HepG2 (cell line): ENCODE data around the gene OR13J1. TPM values are rescaled to one million over a fixed set of nuclear protein-coding genes. Genes with fewer than 3 reads are reported as not detected.
A peak's percentile ranks its signal among the peaks of the same experiment; 100 is the strongest.

Experiments used
- ATAC-seq: fragments of 200-7000 bp; cut with Tn5 transposase; 3 replicates; pipeline ENCODE4 v1.9.1; 2020; ENCODE audit warnings: mild to moderate bottlenecking, moderate library complexity
- BruUV-seq: library from RNA; stranded (reverse); fragments of 400-500 nt; replicated peaks from 2 replicates; lab custom pipeline; 2021; lab: Mats Ljungman, UMichigan
- CTCF ChIA-PET: fragments of 300-600 bp; formaldehyde crosslinking; extraction: SDS; loops from one replicate; lab custom pipeline; 2021; ENCODE audit warnings: low total read pairs, inconsistent platforms, low intra/inter-chr PET ratio; lab: Yijun Ruan, JAX
- POLR2A ChIA-PET: fragments of 350-600 bp; sonication (Branson Sonifier 250); formaldehyde crosslinking; loops from one replicate; lab custom pipeline; 2020; ENCODE audit warnings: antibody characterized with exemption, inconsistent platforms; lab: Yijun Ruan, JAX
- DNase-seq: peaks from one replicate; pipeline ENCODE4 v3.0.0-alpha.2; 2015; ENCODE audit warnings: low spot score
- FAIRE-seq: peaks from 3 replicates; lab custom pipeline; 2011; peaks lifted over from hg19 to GRCh38; lab: Jason Lieb, UNC
- H2AFZ ChIP-seq: one replicate; pipeline ENCODE4 v1.6.1; 2011; ENCODE audit warnings: low read length, inconsistent platforms
- H3K27ac ChIP-seq: fragments of 300-600 bp; 3 replicates; pipeline ENCODE4 v1.8.0; 2011; ENCODE audit warnings: mixed run types, mild to moderate bottlenecking, mixed read lengths, low read length, inconsistent platforms; ENCODE audit not compliant: insufficient read depth; ENCODE audit errors: extremely low read length
- H3K27me3 ChIP-seq, 2 experiments: fragments of 200-600 bp in 1 of 2; 2 replicates in 1 of 2; 3 replicates in 1 of 2; pipeline versions ENCODE4 v1.6.0 to v1.8.0; 2011; ENCODE audit warnings: low read length in 2 of 2, mild to moderate bottlenecking in 2 of 2, moderate library complexity in 2 of 2, inconsistent platforms in 1 of 2; ENCODE audit not compliant: insufficient read depth in 2 of 2, control insufficient read depth in 1 of 2
- H3K36me3 ChIP-seq, 2 experiments: fragments of 200-600 bp in 1 of 2; replicated peaks in 1 of 2; 2 replicates in 1 of 2; 3 replicates in 1 of 2; pipeline versions ENCODE4 v1.5.1 to v1.8.0; 2011; ENCODE audit warnings: low read length in 2 of 2, inconsistent platforms in 1 of 2; ENCODE audit not compliant: insufficient read depth in 2 of 2, control insufficient read depth in 1 of 2
- H3K4me1 ChIP-seq: 2 replicates; pipeline ENCODE4 v1.5.1; 2012; ENCODE audit warnings: low read length, inconsistent platforms; ENCODE audit not compliant: insufficient read depth
- H3K4me2 ChIP-seq: 2 replicates; pipeline ENCODE4 v1.6.0; 2011; ENCODE audit warnings: low read depth, low read length, inconsistent platforms
- H3K4me3 ChIP-seq, 3 experiments: fragments of 200-600 bp in 1 of 3; sonication (generic), shearing (Covaris generic) in 1 of 3; replicated peaks in 1 of 3; 2 replicates each; pipeline ENCODE4 v1.5.1; 2011 to 2016; ENCODE audit warnings: low read length in 3 of 3, inconsistent platforms in 2 of 3, low read depth in 2 of 3, mild to moderate bottlenecking in 2 of 3, control low read depth in 1 of 3, mixed read lengths in 1 of 3; ENCODE audit not compliant: insufficient read depth in 1 of 3
- H3K79me2 ChIP-seq: one replicate; pipeline ENCODE4 v1.6.1; 2011; ENCODE audit warnings: low read length, inconsistent platforms; ENCODE audit not compliant: insufficient read depth
- H3K9ac ChIP-seq: 2 replicates; pipeline ENCODE4 v1.6.0; 2011; ENCODE audit warnings: mild to moderate bottlenecking, low read depth, low read length, inconsistent platforms; ENCODE audit not compliant: insufficient read depth
- H3K9me3 ChIP-seq: 2 replicates; pipeline ENCODE4 v1.5.1; 2012; ENCODE audit warnings: mild to moderate bottlenecking, low read length
- H4K20me1 ChIP-seq: 2 replicates; pipeline ENCODE4 v1.6.0; 2011; ENCODE audit warnings: inconsistent platforms, mild to moderate bottlenecking, low read length, moderate library complexity; ENCODE audit not compliant: insufficient read depth
- DMAP1 ChIP-seq: IDR thresholded peaks from 2 replicates; pipeline ENCODE4 v1.6.1; 2016
- ONECUT2 ChIP-seq: sonication (generic); formaldehyde crosslinking; IDR thresholded peaks from 2 replicates; pipeline ENCODE4 v1.4.0; 2020; ENCODE audit warnings: missing genetic modification reagents
- PAX8 ChIP-seq: sonication (generic); formaldehyde crosslinking; IDR thresholded peaks from 2 replicates; pipeline ENCODE4 v1.8.0; 2022; ENCODE audit warnings: mild to moderate bottlenecking, missing genetic modification reagents, borderline replicate concordance
- PHF21A ChIP-seq: sonication (generic); formaldehyde crosslinking; IDR thresholded peaks from 2 replicates; pipeline ENCODE4 v1.5.0; 2020; ENCODE audit warnings: mild to moderate bottlenecking, missing genetic modification reagents
- PITX1 ChIP-seq: sonication (generic); formaldehyde crosslinking; IDR thresholded peaks from 2 replicates; pipeline ENCODE4 v1.5.1; 2020; ENCODE audit warnings: mild to moderate bottlenecking, missing genetic modification reagents
- RFXAP ChIP-seq: sonication (generic); formaldehyde crosslinking; IDR thresholded peaks from 2 replicates; pipeline ENCODE4 v1.4.0; 2020; ENCODE audit warnings: missing genetic modification reagents, borderline replicate concordance
- TAF15 ChIP-seq: fragments of 200-400 bp; formaldehyde crosslinking; IDR thresholded peaks from one replicate; pipeline ENCODE4 v1.6.1; 2018; ENCODE audit warnings: mild to moderate bottlenecking, low read depth, low read length; ENCODE audit not compliant: poor library complexity, severe bottlenecking
- ZFP41 ChIP-seq: sonication (generic); formaldehyde crosslinking; IDR thresholded peaks from 2 replicates; pipeline ENCODE4 v1.4.0; 2020; ENCODE audit warnings: mild to moderate bottlenecking, missing genetic modification reagents, borderline replicate concordance
- ZNF44 ChIP-seq: sonication (generic); formaldehyde crosslinking; IDR thresholded peaks from 2 replicates; pipeline ENCODE4 v1.5.1; 2020; ENCODE audit warnings: mild to moderate bottlenecking, missing genetic modification reagents
- WGBS: methylation state at CpG from one replicate; pipeline ENCODE4 v1.1.6; 2017; ENCODE audit warnings: low lambda C conversion rate; 5-methylcytosine and 5-hydroxymethylcytosine counted together
- in situ Hi-C: cut with HindIII; loops from 2 replicates; pipeline ENCODE4 v1.10.0; 2017; ENCODE audit warnings: low pct_unique_long_range_greater_than_20kb; ENCODE audit not compliant: extremely low pct_ligation_motif_present
- intact Hi-C: fragments of 100-400 bp; cut with micrococcal nuclease; formaldehyde crosslinking; loops from one replicate; pipeline ENCODE4 v1.10.0; 2022; ENCODE audit not compliant: unreplicated experiment
- polyA plus RNA-seq, 8 experiments: library from polyadenylated mRNA; depleted of rRNA in 3 of 8; stranded (reverse) in 7 of 8; unstranded in 1 of 8; fragments of >200 nt; fragmentation: Illumina TruSeq in 4 of 8; extraction: Trizol in 4 of 8; gene quantifications; 2 replicates each; pipeline versions ENCODE4 v1.2.1 to v1.2.3, GENCODE V29; 2011 to 2016; ENCODE audit warnings: low read depth in 4 of 8, missing spikeins in 1 of 8, mixed read lengths in 1 of 8; ENCODE audit not compliant: insufficient read depth in 1 of 8
- total RNA-seq, 5 experiments: library from RNA; depleted of rRNA; stranded (reverse); fragments of >200 nt; fragmentation: Illumina TruSeq; extraction: Trizol; gene quantifications; 2 replicates each; pipeline ENCODE4 v1.2.3, GENCODE V29; 2016; ENCODE audit warnings: low read depth in 1 of 5
- TF ChIP-seq, protein P1 (sequence below): sonication (generic); formaldehyde crosslinking; IDR thresholded peaks from 2 replicates; pipeline ENCODE4 v1.5.1; 2020; ENCODE audit warnings: mild to moderate bottlenecking, missing genetic modification reagents, borderline replicate concordance
- TF ChIP-seq, protein P2 (sequence below): IDR thresholded peaks from 2 replicates; pipeline ENCODE4 v1.6.1; 2016; ENCODE audit warnings: missing biosample characterization, missing genetic modification reagents, low read depth
- TF ChIP-seq, protein P3 (sequence below): sonication (generic); formaldehyde crosslinking; IDR thresholded peaks from 2 replicates; pipeline ENCODE4 v1.4.0; 2020; ENCODE audit warnings: mild to moderate bottlenecking, low read depth, missing genetic modification reagents

Gene OR13J1
- total and polyA plus RNA-seq, 2 of the 13 experiments (the other 11 are each of a cell fraction or from before 2014, with no cell fraction given): not detected

DNA sequence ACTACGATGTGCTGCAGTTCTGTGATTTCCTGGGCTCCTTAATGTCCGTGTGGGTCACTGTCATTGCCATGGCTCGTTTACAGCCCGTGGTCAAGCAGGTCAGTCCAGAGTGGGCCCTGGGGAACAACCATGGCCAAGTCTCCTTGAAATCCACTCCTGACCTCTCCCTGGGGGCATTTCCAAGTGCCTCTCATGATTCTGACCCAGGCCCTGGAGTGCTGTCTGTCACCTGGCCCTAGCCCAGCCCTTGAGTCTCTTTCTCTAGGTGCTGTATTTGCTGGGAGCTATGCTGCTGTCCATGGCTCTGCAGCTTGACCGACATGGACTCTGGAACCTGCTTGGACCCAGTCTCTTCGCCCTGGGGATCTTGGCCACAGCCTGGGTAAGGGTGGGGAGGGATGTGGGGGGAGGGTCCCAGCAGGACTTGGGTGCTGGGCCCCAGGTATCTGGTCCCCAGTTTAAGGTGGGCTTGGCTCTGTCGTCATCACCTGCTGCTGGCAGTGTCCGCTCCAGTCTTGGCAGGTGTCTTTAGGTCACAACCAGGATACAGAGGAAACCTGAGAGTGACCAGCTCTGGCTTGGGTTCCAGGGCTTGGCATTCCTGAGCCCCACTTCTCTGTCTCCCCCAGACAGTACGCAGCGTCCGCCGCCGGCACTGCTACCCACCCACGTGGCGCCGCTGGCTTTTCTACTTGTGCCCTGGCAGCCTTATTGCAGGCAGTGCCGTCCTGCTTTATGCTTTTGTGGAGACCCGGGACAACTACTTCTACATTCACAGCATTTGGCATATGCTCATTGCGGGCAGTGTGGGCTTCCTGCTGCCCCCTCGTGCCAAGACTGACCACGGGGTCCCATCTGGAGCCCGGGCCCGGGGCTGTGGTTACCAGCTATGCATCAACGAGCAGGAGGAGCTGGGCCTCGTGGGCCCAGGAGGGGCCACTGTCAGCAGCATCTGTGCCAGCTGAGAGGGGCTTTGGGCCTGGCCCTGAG lies 17.0 kb downstream of the OR13J1 start:
- Histone ChIP-seq H3K27ac (no peak overlapping the region), H3K9me3 (no peaks in the 10 kb centered on the region), H3K27me3 (peaks cover 0 to 20% of the 10 kb centered on the region in 2 experiments; a peak in 1 of 5 replicates), H3K9ac (no peak overlapping the region), H4K20me1 (no peaks in the 10 kb centered on the region), H2AFZ (no peak overlapping the region), H3K36me3 (no peaks in the 10 kb centered on the region), H3K4me2 (no peak overlapping the region), H3K79me2 (no peaks in the 10 kb centered on the region), H3K4me3 (no peak overlapping the region), H3K4me1 (no peaks in the 10 kb centered on the region)
- ATAC-seq: peak; percentile 48; the same call in 1 of the 3 replicates
- TF ChIP-seq, protein P1, sequence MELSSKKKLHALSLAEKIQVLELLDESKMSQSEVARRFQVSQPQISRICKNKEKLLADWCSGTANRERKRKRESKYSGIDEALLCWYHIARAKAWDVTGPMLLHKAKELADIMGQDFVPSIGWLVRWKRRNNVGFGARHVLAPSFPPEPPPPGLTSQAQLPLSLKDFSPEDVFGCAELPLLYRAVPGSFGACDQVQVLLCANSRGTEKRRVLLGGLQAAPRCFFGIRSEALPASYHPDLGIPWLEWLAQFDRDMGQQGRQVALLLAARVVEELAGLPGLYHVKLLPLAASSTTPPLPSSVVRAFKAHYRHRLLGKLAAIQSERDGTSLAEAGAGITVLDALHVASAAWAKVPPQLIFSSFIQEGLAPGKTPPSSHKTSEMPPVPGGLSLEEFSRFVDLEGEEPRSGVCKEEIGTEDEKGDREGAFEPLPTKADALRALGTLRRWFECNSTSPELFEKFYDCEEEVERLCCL: no peak
- TF ChIP-seq, protein P2, sequence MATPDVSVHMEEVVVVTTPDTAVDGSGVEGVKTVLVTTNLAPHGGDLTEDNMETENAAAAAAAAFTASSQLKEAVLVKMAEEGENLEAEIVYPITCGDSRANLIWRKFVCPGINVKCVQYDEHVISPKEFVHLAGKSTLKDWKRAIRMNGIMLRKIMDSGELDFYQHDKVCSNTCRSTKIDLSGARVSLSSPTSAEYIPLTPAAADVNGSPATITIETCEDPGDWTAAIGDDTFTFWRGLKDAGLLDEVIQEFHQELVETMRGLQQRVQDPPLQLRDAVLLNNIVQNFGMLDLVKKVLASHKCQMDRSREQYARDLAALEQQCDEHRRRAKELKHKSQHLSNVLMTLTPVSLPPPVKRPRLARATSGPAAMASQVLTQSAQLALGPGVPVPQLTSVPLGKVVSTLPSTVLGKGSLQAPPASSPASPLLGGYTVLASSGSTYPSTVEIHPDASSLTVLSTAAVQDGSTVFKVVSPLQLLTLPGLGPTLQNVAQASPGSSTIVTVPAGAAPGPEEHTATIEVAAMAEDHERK (CRISPR knock-in tag): no peak
- TF ChIP-seq DMAP1 (CRISPR knock-in tag) (no peak), PHF21A (no peak), RFXAP (no peak), ZFP41 (CRISPR knock-in tag) (no peak), PAX8 (CRISPR knock-in tag) (no peak), ZNF44 (no peak), TAF15 (no peak), ONECUT2 (CRISPR knock-in tag) (no peak), PITX1 (CRISPR knock-in tag) (no peak)
- TF ChIP-seq, protein P3, sequence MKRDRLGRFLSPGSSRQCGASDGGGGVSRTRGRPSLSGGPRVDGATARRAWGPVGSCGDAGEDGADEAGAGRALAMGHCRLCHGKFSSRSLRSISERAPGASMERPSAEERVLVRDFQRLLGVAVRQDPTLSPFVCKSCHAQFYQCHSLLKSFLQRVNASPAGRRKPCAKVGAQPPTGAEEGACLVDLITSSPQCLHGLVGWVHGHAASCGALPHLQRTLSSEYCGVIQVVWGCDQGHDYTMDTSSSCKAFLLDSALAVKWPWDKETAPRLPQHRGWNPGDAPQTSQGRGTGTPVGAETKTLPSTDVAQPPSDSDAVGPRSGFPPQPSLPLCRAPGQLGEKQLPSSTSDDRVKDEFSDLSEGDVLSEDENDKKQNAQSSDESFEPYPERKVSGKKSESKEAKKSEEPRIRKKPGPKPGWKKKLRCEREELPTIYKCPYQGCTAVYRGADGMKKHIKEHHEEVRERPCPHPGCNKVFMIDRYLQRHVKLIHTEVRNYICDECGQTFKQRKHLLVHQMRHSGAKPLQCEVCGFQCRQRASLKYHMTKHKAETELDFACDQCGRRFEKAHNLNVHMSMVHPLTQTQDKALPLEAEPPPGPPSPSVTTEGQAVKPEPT (CRISPR knock-in tag): no peak
- DNase-seq: no peak
- CTCF ChIA-PET: no interaction called here
- 53% methylated on average over 16 of the region's 25 CpGs for WGBS
- FAIRE-seq: no peak
- POLR2A ChIA-PET: no interaction called here
- in situ Hi-C loops (no loop called here), intact Hi-C loops (no loop called here)
- no TSS peak for BruUV-seq
